Memory B cell (primary cell): ENCODE results near the gene LOXL3.
"Not testable (repeated sequence)": the region's sequence is repeated elsewhere in the genome, so short reads cannot be mapped to it uniquely, and the experiment has no call there.

Experiments
- ATAC-seq: fragments of 150-1000 bp; cut with Tn5 transposase; 2 replicates; pipeline ENCODE4 v1.10.0; 2021; ENCODE audit warnings: low read depth, mild to moderate bottlenecking, moderate library complexity
- DNase-seq, 2 donors: peaks; one replicate each; pipeline ENCODE4 v3.0.0; 2022; ENCODE audit warnings: low spot score in 2 of 2
- H3K27ac Mint-ChIP-seq: one replicate; pipeline ENCODE4 v1.8.0; 2022; ENCODE audit warnings: mild to moderate bottlenecking, moderate library complexity, mixed read lengths
- H3K27me3 Mint-ChIP-seq: one replicate; pipeline ENCODE4 v1.8.0; 2022; ENCODE audit warnings: mixed read lengths
- H3K36me3 Mint-ChIP-seq: one replicate; pipeline ENCODE4 v1.8.0; 2022; ENCODE audit warnings: mild to moderate bottlenecking, mixed read lengths
- H3K4me1 Mint-ChIP-seq: one replicate; pipeline ENCODE4 v1.8.0; 2022; ENCODE audit warnings: mixed read lengths
- H3K4me3 Mint-ChIP-seq: one replicate; pipeline ENCODE4 v1.8.0; 2022; ENCODE audit warnings: mild to moderate bottlenecking, moderate library complexity, mixed read lengths
- H3K9me3 Mint-ChIP-seq: one replicate; pipeline ENCODE4 v1.8.0; 2022; ENCODE audit warnings: mixed read lengths

LOXL3 gene

DNA sequence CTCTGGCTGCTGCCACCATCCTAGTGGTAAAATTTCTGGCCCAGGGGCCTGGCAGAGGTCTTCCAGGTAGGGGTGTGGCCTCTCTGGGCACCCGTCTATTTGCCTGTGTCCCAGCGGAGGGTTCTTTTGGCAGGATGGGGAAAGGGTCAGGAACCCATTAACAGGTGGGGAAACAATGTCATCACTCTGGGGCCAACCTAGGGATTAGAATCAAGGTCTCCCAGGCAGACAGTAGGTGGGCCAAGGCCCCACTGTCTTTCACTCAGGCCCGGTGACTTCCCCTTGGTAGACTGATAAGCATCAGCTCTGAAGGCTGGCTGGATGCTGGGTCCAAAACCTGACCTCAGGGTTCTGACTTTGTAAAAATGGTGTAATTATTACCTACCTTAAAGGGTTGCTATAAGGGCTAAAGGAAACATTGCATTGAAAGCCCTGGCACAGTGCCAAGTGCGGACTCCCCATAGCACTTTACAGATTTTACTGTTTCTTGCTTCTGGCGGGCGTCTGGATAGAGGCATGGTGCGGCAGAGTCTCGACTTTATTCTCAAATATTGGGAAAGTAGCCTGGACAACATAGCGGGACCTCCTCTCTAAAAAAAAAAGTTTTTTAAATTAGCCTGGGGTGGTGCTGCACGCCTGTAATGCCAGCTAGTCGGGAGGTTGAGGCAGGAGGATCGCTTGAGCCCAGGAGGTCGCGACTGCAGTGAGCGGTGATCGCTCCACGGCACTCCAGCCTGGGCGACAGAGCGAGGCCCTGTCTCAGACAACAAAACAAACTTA, 56.6 kb downstream of the LOXL3 start:
- H3K4me1 Mint-ChIP-seq: peaks cover 13% of the 10 kb centered on the region
- H3K36me3 Mint-ChIP-seq: peaks cover 17% of the 10 kb centered on the region
- H3K27ac Mint-ChIP-seq: no peak overlapping the region
- DNase-seq (no peak), ATAC-seq (no peak)
- peaks cover 17% of the 10 kb centered on the region for H3K27me3 Mint-ChIP-seq
- no peaks in the 10 kb centered on the region for H3K9me3 Mint-ChIP-seq
- H3K4me3 Mint-ChIP-seq: peak overlapping the region; percentile 82

DNA sequence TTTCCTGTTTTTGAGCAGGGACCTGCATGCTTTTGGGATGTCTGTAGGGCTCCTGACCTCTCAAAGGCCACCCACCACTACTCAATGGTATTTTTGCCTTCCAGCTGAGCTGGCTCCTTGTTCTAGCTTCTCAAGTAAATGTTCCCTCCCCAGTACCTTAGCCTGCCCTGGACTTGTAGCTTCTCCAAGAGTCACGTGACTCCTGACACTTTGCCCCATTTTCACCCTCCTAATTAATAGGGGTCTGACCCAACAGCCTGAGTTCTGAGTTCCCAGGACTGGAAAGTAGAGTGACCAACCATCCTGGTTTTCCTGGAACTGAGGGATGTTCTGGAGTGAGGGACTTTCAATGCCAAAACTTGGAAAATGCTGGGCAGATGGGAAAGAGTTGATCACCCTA, 58.3 kb downstream of the LOXL3 start:
- no peak for DNase-seq
- H3K27me3 Mint-ChIP-seq: peaks cover 12% of the 10 kb centered on the region
- no peak overlapping the region for H3K4me3 Mint-ChIP-seq
- no peak overlapping the region for H3K27ac Mint-ChIP-seq
- peaks cover 28% of the 10 kb centered on the region for H3K36me3 Mint-ChIP-seq
- no peak for ATAC-seq
- H3K4me1 Mint-ChIP-seq: peaks cover 10% of the 10 kb centered on the region
- no peaks in the 10 kb centered on the region for H3K9me3 Mint-ChIP-seq

DNA sequence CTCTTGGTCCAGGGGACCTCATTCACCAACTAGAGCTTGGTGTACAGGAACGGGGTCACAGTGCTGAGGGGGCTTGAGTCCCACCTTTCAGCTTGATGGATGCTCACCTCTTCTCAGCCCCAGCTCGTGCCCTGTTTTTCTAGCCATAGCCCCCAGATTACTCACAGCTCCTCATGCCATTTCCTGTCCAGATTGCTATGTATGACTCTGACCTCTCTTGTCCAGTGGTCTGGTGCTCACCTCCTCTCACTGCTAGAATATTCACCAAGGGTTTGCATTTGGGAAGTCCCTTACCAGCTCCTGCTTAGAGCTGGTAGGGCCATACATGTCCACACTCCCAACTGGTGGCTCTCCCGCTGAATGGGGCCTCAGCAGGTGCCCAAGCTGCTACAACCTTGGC, 60.2 kb downstream of the LOXL3 start:
- no peak overlapping the region for H3K4me3 Mint-ChIP-seq
- H3K9me3 Mint-ChIP-seq: no peaks in the 10 kb centered on the region
- H3K4me1 Mint-ChIP-seq: peaks cover 6% of the 10 kb centered on the region
- peak overlapping the region; percentile 56 for H3K27ac Mint-ChIP-seq
- DNase-seq (no peak), ATAC-seq (no peak)
- H3K36me3 Mint-ChIP-seq: peaks cover 39% of the 10 kb centered on the region
- H3K27me3 Mint-ChIP-seq: peaks cover 3% of the 10 kb centered on the region

DNA sequence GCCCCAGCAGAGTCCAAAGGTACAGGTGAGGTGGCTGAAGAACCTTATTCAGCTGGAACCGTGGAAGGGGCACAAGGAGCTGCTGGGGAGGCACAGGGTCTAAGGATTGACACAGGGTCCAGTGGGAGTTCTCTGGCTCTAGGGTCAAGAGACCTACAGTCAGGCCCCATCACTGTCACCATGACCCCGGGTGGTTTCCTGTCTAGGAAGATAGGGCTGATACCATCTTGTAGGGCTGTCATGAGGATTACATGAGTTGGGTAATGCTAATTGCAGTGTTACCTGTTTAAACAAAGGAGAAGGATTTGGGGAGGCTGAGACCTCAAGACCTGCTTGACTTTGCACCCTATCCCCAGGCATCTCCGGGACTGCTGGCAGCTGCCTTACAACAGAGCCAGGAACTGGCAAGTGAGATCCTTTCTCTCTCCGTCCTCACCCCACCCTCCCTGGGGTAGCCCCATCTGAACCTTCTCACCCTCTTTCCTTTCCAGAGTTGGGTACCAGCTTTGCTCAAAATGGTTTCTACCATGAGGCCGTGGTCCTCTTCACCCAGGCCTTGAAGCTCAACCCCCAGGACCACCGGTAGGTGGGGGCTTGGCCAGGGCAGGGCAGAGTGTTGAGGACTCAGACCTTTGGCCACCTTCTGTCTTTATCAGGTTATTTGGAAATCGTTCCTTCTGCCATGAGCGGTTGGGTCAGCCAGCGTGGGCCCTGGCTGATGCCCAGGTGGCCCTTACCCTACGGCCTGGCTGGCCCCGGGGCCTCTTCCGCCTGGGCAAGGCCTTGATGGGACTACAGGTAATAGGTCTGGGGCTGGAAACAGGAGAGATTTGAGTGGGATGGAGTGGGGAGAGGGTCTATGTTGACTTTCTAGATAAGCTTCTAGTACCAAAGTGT, 61.8 kb downstream of the LOXL3 start:
- peaks cover 3% of the 10 kb centered on the region for H3K4me1 Mint-ChIP-seq
- no peaks in the 10 kb centered on the region for H3K27me3 Mint-ChIP-seq
- no peaks in the 10 kb centered on the region for H3K9me3 Mint-ChIP-seq
- no peak overlapping the region for H3K27ac Mint-ChIP-seq
- DNase-seq (no peak), ATAC-seq (no peak)
- H3K36me3 Mint-ChIP-seq: peaks cover 40% of the 10 kb centered on the region
- H3K4me3 Mint-ChIP-seq: no peak overlapping the region

DNA sequence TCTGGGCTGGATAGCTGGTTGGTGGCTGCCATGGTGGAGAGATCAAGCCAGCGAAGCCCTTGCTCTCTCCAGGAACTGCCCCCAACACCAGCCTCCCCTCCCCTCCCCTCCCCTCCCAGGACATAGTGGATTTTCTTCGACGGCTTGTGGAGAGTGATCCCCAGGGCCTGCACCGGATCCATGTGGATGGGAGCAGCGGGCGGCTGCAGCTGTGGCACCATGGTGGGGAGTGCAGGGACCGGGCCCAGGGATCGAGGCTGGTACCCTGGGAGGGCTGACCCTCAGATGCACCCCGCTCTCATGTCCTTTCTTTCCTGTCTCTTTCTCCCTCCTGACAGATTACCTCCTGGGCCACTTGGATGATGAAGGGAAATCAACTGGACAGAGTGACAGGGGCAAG, 63.8 kb downstream of the LOXL3 start:
- no peak overlapping the region for H3K27ac Mint-ChIP-seq
- H3K4me3 Mint-ChIP-seq: no peak overlapping the region
- no peaks in the 10 kb centered on the region for H3K9me3 Mint-ChIP-seq
- H3K27me3 Mint-ChIP-seq: no peaks in the 10 kb centered on the region
- DNase-seq (no peak), ATAC-seq (no peak)
- peaks cover 8% of the 10 kb centered on the region for H3K4me1 Mint-ChIP-seq
- peaks cover 46% of the 10 kb centered on the region for H3K36me3 Mint-ChIP-seq

DNA sequence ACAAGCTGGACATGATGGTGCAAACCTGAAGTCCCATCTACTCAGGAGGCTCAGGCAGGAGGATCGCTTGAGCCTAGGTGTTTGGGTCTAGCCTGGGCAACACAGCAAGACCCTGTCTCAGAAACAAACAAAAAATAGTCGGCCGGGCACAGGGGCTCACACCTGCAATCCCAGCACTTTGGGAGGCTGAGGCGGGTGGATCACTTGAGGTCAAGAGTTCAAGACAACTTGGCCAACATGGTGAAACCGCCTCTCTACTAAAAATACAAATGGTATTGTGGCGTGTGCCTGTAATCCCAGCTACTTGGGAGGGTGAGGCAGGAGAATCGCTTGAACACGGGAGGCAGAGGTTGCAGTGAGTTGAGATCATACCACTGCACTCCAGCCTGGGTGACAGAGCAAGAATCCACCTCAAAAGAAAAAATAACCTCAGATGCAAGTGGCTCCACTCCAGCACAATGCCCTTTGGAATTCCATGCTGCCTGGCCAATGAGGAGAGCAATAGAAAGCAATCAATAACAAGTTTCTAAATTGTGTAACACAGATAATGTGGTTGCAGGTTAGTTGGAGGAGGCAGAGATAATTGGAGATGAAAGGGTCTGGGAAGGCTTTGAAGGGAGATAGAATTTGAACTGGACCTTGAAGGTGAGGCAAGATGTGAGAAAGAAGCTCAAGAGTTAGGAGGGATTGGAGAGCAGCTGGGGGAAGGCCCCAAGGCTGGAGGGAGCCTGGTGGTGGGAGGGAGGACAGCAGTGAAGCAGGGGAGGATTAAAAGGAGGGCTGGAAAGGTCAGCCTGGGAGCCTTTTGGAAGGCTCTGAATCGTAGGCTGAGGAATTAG, 64.9 kb downstream of the LOXL3 start:
- Mint-ChIP-seq H3K4me3 (no peak overlapping the region), H3K4me1 (peaks cover 8% of the 10 kb centered on the region), H3K27me3 (no peaks in the 10 kb centered on the region), H3K27ac (no peak overlapping the region), H3K36me3 (peaks cover 40% of the 10 kb centered on the region), H3K9me3 (no peaks in the 10 kb centered on the region)
- no peak for DNase-seq
- ATAC-seq: no peak

DNA sequence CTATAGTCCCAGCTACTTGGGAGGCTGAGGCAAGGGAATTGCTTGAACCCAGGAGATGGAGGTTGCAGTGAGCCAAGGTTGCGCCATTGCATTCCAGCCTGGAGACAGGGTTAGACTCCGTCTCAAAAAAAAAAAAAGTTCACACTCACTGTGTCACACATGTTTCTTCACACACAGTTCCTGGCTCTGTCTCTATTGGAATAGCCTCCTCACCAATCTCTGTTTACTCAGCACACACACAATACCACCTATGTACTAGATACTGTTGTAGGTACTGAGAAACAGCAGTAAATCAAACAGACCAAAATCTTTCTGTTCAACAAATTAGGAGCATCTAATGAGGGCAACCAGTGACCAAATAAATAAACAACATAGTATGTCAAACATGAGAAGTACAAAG, 67.6 kb downstream of the LOXL3 start:
- ATAC-seq: no peak
- Mint-ChIP-seq H3K27me3 (no peaks in the 10 kb centered on the region), H3K4me1 (peaks cover 14% of the 10 kb centered on the region), H3K27ac (no peak overlapping the region), H3K9me3 (no peaks in the 10 kb centered on the region), H3K36me3 (peaks cover 22% of the 10 kb centered on the region), H3K4me3 (no peak overlapping the region)
- DNase-seq: no peak

DNA sequence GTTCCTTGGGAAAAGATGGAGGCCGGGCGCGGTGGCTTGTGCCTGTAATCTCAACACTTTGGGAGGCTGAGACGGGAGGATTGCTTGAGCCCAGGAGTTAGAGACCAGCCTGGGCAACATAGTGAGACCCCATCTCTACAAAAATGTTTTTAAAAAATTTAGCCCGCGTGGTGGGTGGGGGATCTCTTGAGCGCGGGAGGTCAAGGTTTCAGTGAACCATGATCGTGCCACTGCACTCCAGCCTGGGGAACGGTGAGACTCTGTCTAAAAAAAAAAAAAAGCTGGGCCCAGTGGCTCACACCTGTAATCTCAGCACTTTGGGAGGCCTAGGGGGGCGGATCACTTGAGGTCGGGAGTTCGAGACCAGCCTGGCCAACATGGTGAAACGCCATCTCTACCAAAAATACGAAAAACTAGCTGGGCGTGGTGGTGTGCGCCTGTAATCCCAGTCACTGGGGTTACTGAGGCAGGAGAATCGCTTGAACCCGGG, 70.0 kb downstream of the LOXL3 start:
- Mint-ChIP-seq H3K4me3 (peak overlapping the region; percentile 99), H3K27ac (peak overlapping the region; percentile 92), H3K4me1 (peaks cover 18% of the 10 kb centered on the region), H3K36me3 (peaks cover 11% of the 10 kb centered on the region)
- H3K9me3 Mint-ChIP-seq, H3K27me3 Mint-ChIP-seq, DNase-seq, ATAC-seq: not testable (repeated sequence)

DNA sequence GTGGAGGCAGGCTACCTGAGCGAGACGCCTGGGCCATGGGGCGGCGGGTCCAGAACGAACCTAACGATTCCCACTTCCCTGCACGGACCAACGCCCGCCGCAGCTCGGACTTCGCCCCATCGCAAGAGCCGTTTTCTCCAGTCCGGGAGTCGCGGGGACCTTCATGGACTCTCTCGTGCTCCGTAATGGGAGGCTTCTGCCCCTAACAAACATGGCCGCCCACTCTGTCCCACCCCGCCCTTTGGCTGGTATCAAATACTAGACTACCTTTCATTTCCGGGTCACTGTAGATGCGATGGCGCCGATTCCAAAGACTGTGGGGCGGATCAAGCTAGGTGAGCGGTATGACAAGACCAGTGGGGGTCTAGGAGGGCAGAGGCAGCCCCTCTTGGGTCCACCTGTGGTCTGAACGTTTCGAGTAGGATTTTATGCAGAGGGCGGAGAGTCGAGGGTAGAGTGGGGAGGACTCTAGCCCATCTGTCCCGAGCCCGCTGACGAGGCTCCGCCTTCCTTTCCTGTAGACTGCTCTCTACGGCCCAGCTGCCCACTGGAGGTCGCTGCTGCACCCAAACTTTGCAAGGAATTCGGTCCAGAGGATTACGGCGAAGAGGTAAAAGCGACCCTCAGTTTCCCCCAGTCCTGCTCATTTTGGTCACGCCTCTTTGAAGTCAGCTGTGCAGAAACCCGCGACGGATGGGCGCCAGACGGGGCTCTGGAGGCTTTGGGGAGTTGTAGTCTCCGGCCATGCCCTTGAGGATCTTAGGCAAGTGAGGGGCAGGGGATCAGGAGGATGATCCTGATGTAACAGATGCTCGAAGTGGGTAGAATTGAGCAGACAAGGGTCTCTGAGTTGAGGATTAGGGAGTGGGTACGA, 70.7 kb downstream of the LOXL3 start, which contains the start of the genes CCDC142 and TTC31:
Gene CCDC142, minus strand, starts transcription at position 198 of the 874 bp plus-strand sequence. Its CDS starts 161 bp downstream, at position 37.
Gene TTC31, plus strand, starts transcription at position 281 of the 874 bp plus-strand sequence. Its CDS starts 15 bp downstream, at position 296.
- peaks cover 11% of the 10 kb centered on the region for H3K36me3 Mint-ChIP-seq

More for the DNA sequence above, 70.7 kb downstream of the LOXL3 start, which contains the start of the genes CCDC142 and TTC31:
- no peaks in the 10 kb centered on the region for H3K9me3 Mint-ChIP-seq
- H3K27ac Mint-ChIP-seq: peak within 1 kb of the TSS; percentile 92
- peaks cover 18% of the 10 kb centered on the region for H3K4me1 Mint-ChIP-seq
- no peaks in the 10 kb centered on the region for H3K27me3 Mint-ChIP-seq
- H3K4me3 Mint-ChIP-seq: peak within 1 kb of the TSS; percentile 99
- peak; percentile 90 to 91 for DNase-seq
- ATAC-seq: peak; percentile 93
